Stimulated activated CD8-positive, alpha-beta memory T cell treated with anti-CD3 and anti-CD28 coated beads, Interleukin-12 subunit alpha, Interleukin-12 subunit beta, amount 100 ng/mL, for 1 hour (primary cell): Measurements from ENCODE around the gene RNU5D-1.

ENCODE experiments used
- DNase-seq: peaks from one replicate; pipeline ENCODE4 v3.0.0-alpha.2; 2020; ENCODE audit warnings: low read depth

Gene RNU5D-1

DNA sequence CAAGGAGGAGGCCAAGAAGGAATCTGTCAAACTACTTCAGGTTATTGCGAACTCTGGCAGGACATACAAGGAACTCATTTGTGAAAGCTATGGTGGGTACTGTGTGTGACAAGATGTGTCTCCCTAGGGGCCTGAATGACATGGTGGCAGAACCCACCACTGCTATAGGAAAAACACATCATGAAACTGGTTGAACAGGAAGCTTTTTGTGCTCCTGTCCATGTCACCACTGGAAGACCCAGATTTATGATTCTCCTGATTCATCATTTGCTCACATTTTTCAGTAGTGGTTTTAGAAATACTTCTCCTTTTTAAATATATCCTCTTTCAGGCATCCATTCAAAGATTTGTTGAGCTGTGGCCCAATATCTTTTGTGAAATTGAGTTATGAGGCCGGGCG, 32.8 kb downstream of the RNU5D-1 start:
- DNase-seq = no peak

DNA sequence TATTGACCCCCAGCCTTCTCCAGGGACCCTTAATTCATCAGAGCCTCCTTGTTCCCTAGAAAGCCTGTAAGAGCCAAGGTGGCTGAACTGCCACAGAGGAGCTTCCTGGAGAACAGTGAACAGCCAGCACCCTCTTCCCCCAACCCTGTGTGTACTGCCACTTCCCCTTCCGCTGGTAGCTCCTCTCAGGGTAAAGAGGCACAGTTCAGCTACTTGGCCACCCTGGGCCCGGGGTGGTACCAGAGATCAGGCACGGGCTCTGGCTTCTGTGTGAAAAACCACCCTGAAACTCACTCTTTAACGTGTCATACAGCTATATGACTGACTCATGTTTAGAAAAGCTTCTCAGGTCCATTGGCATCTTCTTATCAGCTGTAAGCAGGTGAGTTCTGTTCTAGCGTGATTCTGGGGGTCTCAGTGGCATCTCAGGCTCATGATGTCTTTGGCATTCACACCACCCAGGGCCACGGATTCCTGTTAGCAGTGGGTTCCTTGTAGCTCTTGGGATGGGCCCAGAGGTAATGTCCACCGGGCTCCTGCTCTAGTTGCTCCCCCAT, 34.1 kb downstream of the RNU5D-1 start:
- no peak for DNase-seq

DNA sequence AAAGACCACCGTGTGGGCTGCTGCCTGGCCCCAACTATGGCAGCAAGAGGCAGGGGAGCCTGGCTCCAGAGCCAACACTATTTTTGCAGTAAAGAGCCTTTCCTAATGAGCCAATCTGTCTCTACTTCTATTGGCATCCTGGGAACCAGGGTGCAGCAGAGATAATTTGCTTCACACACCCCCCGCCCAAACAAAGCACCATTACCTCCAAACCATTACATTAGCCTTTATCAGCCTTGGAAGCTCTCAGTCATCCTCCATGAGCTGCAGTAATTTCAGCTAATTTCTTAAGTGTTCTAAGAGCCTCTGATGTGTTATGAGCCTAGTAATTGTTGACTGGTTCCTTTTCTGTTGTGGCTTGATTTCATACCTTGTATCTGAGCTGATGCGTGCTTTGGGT, 34.9 kb downstream of the RNU5D-1 start:
- DNase-seq = no peak

DNA sequence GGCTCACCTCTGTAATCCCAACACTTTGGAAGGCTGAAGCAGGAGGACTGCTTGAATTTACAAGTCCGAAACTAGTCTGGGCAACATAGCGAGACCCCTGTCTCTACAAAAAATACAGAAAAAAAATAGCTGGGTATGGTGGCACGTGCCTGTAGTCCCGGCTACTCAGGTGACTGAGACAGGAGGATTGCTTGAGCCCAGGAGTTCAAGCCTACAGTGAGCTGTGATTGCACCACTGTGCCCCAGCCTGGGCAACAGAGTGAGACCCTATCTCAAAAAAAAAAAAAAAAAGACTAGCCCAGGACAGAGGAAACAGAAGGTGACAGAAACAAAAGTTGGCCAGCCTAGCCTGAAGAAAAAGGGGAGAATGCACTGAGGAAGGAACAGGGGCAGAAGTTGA, 35.3 kb downstream of the RNU5D-1 start:
- DNase-seq = no peak

DNA sequence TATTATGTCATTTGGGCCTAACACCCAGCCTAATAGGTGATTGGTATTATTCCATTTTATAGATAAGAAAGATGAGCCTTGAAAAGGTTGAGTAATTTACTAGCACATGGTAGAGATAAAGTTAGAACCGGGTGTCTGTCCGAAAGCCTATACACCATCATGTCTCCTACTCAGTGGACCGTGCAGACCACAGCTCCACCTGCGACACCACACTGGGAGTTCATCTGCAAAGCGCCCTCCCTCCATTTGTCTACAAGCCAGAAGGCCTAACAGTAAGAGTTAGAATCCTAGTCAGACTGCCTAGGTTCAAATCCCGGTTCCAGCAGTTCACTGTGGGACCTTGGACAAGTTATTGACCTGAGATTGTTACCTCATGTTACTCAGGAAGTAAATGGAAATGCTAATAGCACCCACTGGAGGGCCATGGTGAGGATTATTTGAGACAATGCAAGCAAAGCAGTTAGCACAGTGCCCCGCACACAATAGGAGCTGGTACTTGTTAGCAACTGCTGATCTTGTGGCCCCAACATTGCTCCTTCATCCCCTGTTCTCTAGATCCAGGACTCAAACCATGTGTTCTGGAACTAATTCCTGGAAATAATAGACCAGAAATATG, 36.0 kb downstream of the RNU5D-1 start:
- DNase-seq = no peak

DNA sequence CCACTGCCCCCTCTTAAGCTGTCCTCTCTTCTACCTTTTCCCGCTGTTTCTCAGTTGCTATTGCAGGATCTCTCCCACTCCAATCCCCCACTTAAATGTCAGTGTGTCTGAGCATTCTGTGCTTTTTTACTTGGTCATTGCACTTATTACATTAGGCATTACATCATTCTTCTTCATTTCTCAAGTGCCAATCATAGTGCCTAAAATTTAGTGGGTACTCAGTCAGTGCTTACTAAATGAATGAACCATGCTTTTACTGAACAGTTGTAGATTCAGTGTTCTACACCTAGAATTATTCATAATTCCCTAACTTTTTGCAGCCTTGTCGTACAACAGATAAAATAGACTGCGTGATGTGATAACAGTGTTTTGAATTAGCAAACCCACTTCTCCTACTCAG, 37.1 kb downstream of the RNU5D-1 start:
- DNase-seq = no peak

DNA sequence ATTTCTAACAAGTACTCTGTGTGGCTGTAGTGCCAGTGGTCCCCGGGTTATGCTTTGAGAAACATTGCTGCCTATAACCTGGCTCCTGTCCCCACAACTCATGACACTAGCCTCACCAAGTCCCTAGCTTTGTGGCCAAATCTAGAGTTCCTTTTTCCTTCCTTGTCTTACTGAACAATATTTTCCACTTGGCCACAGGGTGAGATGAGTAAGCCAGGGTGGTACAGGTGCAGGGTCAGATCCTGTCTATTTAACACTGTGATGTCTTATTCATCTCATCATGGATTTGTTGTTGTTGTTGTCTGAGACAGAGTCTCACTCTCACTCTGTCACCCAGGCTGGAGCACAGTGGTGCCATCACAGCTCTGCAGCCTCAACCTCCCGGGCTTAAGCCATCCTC, 37.8 kb downstream of the RNU5D-1 start:
- DNase-seq = no peak

DNA sequence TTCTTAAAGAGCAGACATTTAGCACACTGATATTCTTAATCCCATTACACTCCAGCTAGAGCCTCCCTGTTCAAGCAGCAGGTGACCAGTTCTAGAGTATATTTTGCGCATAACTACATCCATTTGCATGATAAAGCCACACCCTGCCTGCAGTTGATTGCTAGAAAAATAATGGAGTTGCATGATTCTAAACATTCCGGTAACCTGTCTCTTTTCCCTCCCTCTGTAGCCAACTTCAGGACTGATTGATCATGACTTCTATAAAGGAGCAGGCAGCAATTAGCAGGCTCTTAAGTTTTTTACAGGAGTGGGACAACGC, 41.6 kb downstream of the RNU5D-1 start:
- DNase-seq = no peak

DNA sequence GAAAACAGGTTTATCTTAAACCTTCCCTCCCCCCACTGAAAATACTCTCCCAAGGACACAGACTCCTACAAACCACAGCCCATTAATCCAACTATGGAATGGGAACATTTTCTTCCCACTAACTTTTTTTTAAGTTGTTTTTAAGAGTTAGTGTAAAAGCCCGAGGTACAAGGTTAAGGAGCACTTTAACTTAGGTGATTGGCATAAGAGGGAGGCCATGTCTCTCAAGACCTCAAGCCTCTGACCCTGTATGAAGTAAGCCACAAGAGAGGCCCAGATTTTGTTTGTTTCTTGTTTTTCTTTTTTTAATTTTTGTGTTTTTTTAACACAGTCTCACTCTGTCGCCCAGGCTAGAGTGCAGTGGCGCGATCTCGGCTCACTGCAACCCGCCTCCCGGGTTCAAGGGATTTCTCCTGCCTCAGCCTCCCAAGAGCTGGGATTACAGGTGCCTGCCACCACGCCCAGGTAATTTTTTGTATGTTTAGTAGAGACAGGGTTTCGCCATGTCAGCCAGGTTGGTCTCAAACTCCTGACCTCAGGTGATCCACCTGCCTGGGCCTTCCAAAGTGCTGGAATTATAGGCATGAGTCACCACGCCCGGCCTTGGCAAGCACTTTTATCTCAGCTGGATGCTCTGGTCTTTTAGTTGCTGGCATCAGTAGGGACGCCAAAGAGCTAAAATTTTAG, 42.1 kb downstream of the RNU5D-1 start:
- no peak for DNase-seq

DNA sequence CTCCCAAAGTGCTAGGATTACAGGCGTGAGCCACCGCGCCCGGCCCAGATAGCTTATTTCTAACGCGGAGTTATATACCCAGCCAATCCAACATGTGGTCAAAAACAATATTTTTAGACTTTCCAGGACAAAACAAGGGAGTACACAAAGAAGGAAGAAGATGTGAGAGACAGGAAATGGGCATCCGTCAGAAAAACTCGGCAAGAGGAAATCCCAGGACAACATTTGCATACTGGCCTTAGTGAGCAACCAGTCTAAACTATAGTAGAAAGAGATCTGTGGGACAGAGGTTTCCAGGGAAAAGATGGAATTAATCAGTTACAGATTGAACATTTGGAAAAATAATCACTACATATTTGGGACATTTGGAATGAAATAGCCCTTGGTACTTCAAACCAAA, 45.1 kb downstream of the RNU5D-1 start:
- DNase-seq = no peak

DNA sequence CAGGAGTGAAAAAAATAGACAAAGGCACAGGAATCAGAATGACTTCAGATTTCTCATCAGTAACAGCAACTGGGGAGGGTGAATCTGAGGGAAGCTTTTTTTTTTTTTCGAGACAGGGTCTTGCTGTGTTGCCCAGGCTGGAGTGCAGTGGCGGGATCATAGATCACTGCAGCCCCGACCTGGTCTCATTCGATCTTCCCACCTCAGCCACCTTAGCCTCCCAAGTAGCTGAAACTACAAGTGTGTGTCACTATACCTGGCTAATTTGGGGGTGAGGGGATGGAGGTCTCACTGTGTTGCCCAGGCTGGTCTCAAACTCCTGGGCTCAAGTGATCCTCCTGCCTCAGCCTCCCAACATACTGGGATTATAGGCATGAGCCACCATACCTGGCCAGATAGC, 45.8 kb downstream of the RNU5D-1 start:
- no peak for DNase-seq

DNA sequence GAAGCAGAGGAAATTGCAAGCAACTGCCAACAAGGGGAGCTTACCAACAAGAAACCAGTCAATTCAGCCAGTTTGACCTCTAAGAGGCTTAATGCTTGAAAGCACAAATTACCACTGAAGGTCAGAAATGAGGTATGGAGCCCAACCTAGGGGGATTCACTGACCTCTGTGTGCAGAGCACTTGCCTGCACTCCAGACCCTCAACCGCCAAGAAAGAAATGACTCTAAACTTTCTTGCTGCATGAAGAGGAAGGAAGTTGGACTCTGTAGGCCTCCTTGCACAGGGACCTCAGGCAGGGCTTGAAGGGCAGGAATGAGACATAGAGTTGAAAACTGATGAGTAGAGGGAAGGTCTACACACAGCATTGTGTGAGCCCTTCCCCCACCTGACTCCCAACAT, 46.4 kb downstream of the RNU5D-1 start:
- DNase-seq = no peak

DNA sequence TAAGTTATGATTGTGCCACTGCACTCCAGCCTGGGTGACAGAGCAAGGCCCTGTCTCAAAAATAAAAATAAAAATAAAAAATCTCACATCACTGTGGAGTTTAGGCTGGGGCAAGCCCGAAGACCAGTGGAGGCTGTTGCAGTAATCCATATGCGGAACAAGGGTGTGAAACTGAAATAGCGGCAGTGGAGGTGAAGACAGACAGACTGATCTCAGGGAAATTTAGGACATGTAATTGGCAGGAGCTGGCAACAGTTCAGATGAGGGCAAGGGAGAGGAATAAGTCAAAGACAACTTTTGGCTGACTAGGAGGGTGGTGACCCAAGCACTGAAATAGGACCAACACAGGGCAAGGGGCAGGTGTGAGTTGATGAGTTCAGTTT, 48.1 kb downstream of the RNU5D-1 start:
- no peak for DNase-seq

DNA sequence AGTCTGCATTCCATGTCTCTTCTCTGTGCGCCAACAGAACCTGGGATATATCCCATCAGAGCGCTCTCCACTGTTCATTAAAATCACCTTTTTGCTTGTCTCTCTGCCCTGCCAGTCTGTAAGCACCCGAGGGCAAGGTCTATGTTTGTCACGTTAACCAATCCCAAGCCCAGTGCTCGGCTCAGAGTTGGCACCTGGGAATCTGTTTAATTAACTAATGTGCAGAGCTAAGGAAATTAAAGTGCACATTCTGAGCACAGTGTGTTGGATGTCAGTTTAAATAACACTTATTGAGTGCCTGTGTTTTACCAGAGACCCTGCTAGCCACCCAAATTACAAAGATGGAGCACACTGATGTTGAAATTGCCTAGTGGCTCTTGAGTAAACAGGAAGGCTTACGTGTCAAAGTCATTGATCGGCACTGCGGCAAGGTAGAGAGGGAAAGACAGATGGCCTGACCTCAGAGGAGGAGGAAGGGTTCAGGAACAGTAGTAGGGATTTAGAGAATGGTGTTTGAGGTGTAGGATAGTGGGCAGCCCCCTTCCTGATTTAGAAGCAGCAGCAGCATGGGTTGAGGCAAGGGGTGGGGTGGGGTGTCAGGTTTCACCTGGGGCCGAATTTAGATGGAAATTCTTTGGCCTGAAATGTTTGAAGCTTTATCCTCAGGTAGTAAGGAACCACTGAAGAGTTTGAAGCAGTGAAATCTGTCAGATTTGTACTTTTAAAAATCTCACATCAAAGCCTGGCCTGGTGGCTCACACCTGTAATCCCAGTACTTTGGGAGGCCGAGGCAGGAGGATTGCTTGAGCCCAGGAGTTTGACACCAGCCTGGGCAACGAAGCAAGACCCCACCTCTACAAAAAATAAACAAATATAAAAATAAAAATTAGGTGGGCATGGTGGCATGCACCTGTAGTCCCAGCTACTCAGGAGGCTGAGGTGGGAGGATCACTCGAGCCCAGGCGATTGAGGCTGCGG, 48.8 kb downstream of the RNU5D-1 start:
- no peak for DNase-seq
